HG02588 (cell line): ENCODE data around the gene KCNQ1.

Source experiments
- ATAC-seq: cut with Tn5 transposase; IDR thresholded peaks from one replicate; pipeline ENCODE4 v1.9.1; 2021; ENCODE audit warnings: mild to moderate bottlenecking, moderate library complexity; ENCODE audit not compliant: unreplicated experiment

Gene KCNQ1

DNA sequence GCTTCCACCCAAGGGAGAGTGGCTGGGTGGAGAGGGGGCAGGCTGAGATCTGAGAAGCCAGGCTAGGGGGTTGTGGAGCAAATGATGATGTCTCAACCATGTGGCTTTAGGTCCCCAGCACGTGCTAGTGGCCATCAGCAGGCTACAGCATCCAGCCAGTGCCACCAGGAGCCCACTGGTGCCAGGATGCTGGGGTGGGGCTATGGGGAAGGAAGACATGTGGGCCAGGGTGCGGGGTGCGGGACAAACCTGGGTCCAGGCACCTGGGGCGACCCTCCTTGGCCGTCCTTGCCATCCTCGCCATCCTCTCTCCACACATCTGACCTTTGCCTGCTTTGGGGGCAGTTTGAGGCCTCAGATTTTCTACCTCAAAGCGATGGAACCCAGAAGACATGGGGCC, 104.3 kb downstream of the KCNQ1 start:
- ATAC-seq, result no peak

DNA sequence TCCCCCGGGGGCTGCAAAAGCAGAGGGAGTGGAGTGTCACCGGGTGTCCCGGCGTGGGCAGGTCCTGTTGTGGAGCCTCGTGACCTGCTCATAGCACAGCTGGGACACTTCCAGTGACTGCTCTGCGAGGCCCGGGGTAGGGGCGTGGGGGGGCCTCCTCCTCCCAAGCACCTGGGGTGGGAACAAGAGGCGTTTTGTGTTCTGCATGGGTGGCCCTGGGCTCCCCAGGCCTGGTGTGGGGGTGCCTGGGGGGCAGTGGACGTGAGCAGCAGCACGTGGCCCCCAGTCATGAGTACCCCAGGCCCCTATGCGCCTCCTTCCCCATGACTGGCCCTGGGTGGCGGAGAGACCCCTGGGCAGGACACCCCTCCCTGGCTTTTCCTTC, 104.7 kb downstream of the KCNQ1 start:
- no peak for ATAC-seq

DNA sequence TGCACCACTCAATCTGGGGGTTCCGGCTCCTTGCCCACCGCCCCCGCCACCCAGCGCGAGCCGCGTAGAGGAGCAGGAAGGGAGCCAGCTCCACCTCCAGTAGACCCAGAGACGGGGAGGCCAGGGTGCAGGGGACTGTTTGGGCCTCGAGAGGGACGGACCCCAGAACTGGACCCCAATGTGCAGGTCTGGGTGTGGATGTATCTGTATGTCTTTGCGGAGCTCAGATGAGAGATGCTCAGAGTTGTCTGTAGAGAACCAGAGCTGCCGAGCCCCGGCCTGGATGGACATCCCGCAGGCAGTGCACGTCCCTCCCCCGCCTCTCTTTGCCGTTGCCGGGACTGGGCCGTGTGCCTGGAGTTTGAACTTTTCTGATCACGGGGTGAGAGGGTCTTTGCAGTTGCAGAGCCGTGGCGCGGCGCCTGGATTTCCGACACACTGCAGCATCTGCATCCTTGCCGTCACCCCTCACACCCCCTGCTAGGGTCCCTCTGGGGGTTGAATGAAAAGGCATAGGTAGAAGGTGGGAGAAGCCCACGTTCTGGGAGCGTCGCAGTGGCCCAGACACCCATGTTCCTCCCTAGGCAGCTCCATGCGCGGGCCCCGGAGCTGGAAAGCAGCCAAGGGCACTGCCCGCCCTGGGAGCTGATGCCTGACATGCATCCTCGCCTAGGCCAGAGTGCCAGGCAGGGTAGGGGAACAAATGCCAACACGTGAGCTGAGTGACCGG, 105.2 kb downstream of the KCNQ1 start:
- no peak for ATAC-seq

DNA sequence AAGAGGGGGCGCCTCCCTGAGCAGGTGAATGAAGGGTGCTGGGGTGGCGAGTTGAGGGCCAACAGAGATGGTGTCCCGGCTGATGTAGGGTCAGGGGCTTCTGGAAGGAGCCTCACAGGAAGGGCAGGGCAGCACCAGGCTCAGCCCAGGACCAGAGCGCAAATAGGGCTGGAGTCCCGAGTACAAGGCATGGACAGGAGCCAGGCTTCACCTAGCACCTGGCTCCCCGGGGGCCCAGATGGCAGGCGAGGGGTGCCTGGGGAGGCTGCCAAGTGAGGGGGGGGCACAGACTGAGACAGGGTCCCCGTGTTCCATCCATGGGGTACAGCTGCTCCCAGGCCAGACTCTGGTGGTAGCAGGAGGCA, 105.8 kb downstream of the KCNQ1 start:
- ATAC-seq, result no peak

DNA sequence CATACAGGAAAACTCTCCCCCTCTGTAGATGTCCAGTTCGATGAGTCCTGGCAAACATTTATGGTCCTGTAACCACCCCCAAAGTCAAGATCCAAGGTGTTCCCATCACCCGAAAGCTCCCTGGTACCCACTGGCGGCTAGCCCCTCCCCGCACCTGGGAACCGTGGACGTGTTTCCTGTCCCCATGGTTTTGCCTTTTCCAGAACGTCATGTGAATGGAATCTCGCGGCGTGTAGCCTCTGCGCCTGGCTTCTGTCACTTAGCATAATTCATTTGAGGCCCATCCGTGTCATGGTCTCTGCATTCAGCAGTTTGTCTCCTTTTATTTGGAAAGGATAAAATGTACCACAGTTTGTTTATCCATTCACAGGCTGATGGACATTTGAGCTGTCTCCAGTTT, 106.3 kb downstream of the KCNQ1 start:
- ATAC-seq, result no peak

DNA sequence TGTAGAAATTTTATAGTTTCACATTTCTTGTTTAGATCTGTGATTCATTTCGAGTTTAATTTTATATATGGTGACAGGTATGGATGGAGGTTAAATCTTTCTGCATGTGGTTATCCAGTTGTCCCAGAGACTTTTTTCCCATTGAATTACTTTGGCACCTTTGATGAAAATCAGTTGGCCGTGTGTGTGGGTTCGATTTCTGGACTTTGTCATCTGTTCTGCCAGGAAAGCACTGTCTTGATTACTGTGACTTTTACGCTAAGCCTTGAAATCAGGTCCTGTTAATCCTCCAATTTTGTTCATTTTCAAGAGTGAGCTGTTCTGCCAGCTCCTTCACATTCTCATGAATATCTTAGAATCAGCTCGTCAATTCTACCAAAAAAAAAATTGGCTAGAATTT, 107.4 kb downstream of the KCNQ1 start:
- ATAC-seq, result no peak

GRCh38 chr11:2553198-2553597, 108.4 kb downstream of the KCNQ1 start:
- ATAC-seq, result no peak

DNA sequence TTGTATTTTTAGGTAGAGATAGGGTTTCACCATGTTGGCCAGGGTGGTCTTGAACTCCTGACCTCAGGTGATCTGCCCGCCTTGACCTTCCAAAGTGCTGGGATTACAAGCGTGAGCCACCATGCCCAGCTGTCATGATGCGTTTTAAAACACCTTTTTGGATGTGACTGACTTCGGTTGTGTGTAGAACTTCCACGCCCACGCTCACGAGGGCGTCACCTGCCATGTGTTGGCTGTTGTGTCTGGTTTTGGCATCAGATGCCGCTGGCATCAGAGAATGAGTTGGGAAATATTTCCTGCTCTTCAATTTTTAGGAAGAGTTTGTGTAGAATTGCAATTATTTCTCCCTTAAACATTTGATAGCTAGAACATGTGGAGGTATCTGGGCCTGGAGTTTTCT, 109.1 kb downstream of the KCNQ1 start:
- no peak for ATAC-seq

GRCh38 chr11:2554338-2555207, 109.8 kb downstream of the KCNQ1 start:
- ATAC-seq, result no peak

DNA sequence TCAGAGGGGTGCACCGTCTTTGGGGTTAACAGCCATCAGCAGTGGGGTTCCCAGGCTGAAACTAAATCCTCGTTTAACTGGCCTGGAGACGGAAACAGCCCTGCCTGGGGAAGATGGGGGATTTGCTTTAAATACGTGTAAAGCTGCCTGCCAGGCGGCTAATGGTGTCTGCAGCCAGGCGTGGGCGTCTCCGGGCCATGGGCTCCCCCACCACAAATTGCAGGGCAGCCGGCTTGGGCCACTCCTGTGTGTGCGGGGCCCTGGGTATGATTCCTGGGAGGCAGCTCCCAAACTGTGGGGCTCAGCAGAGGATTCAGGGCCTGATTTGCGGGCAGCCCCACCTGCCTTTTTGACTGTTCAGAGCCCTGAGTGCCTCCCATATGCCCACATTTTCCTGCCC, 110.5 kb downstream of the KCNQ1 start:
- ATAC-seq, result no peak

DNA sequence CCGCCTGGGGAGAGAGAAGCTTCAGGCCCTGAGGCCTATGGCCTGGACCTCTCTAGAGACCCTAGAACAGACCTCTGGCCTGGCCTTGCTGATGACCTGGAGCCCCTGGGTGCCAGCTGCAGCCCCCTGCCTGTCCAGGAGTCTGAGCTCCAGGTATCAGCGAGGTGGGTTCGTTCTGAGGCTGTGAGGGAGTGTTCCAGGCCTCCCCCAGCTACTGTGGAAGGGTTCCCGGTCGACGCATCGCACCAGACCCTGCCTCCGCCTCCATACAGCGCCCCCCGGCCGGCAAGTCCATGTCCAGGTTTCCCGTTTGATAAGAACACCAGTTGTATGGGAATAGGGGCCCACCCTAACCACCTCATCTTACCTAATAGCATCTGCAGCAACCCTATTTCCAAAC, 111.1 kb downstream of the KCNQ1 start:
- no peak for ATAC-seq

DNA sequence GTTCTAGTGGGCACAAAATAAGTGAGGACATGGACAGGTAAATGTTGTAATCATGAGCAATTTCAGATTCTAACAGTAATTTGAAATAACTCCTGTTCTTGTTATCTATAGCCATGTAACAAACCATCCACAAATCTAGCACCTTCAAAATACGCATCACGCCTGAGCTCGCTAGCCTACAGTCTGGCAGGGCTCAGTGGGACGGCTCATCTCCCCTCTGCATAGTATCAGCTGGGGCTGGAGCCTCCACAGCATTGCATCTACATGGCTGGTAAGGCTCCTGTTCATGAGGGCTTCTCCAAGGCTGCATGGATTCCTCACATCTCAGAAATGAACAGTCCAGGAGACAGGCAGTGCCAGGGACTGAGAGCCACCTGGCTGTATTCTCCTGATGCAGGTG, 112.6 kb downstream of the KCNQ1 start:
- no peak for ATAC-seq

- ATAC-seq, result no peak
These were observed 113.6 kb downstream of the KCNQ1 start for GRCh38 chr11:2558397-2558796.

DNA sequence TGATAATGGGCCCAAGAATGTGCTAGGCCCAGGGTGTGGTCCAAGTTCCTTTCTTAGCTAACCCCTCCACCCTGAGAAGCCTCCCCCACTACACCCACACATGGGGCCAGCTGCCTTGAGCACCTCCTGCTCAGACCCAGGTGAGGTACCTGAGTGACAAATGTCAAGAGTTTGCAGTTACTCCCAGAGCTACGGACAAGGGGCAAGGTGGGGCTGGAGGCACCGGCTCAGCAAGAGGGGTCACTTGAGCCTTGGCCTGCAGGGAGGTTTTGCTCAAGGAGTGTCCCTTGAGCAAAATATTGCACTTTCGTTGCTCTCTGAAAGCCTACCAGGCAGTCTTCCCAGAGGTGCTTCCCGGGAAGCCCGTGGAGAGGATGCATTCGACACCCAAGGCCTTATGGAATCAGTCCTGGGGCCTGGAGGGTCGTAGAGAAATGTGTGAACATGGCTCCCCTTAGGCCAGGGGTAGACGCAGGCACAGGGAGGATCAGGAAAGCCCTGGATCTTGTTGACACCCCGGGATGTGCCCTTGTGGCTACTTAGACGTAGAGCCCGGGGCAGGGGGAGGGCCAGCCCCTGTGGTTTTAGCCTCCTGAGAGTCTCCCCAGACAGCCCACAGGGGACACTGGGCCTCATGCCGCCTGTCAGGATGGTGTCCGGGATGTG, 114.2 kb downstream of the KCNQ1 start:
- ATAC-seq, result no peak

DNA sequence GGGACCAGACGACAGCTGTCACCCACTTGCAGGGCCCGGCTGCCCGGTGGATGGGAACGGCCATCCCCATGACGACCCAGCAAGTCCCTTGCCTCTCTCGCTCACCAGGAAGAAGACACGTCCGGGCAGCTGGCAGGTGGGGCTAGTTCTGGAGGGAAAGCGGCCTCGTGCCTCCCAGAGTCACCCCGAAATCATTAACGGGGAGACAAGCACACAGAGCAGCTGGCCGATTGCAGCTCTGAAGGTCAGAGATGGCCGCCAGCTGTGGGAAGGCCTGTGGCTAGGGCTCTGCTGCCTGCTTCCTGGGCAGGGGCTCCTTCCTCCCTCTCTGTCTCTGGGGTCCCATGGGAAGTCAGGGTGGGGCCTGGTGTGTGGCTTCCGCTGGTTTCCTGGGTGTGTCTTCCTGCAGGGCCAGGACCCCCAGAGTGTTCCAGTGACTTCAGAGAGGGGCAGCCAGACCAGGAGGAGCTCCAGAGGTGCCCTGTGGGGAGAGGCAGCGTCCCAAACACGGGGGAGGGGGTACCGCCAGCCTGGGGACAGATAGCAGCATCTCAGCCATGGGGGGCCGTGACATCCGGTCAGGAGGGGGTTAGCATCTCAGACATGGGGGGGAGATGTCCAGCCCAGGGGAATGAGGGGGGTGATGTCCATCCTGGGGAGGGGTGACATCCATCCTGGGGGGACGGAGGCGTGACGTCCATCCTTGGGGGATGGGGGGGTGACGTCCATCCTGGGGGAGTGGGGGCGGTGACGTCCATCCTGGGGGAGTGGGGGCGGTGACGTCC, 114.9 kb downstream of the KCNQ1 start:
- no peak for ATAC-seq

DNA sequence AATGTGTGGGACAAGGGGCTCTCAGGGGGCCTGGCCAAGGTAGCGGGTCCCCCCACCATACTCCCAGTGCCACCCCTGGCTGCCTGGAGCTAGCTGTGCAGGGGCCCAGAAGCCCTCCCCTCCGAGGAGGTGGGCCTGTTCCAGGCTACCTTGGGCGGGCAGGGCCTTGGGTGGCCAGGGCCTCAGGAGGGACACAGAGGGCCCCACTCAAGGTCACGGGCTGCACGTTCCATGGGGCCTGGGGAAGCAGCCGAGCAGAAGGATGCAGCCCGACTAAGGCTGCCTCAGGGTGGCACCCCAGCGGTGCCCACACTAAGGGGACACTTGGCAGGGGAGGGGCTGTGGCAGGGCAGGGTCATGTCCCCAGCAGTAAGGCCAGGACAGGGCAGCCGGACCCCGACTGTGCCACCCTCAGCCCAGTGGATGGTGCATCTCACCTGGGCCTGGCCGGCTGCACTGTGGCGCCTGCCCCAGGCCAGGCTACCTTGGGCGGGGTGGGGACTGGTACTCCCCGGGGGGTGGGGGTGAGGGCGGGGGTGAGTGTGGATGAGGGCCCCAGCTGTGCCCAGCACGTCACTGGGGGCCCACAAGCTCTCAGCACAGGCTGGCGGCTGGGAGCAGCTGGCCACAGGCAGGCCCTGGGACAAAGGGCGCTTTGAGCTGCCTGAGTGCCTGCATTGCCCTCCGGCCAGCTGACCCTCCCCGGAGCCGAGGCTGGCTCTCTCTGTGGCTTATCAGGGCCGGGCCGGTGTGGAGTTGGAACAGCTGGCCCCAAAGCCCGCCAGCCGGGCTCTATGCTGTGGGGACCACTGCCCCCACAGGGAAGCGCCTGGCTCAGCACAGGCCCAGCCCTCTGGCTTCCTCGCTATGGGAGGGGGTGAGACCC, 117.1 kb downstream of the KCNQ1 start:
- no peak for ATAC-seq

GRCh38 chr11:2562890-2563212, 118.0 kb downstream of the KCNQ1 start:
- no peak for ATAC-seq

DNA sequence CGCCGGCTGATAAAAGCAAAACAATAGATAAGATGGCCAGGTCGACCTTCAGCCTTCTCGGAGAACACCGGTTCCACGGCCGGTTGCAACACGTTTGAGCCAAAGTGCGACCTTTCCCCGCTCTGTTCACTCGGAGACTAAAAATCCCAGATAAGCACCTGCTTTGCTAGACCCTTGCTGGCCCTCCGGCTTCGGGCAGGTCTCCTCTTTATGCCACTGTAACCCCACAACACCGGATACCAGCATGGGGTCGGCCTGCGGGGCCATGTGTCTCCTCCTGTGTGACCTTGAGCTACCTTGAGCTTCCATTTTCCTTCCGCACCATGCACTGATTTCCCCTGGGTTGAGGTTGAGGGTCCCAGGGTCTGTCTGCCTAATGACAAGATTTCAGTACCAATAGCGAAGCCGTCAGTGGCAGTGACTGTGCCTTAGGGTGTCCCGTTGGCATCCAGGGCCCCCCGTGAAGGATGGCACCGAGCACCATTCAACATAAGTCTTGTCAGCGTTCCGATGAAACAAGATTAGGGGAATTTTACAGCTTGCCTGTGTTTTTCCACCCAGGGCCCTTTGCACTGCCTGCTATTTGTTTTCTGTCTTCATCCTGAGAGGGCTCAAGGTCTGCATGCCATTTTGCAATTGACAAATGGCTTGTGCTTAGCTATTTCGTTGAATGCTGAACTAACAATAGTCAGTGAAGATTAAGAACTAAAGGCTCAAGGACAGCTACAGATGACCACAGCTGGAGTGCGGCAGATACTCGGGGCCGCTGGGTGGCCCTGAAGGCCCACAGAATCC, 118.6 kb downstream of the KCNQ1 start:
- no peak for ATAC-seq

DNA sequence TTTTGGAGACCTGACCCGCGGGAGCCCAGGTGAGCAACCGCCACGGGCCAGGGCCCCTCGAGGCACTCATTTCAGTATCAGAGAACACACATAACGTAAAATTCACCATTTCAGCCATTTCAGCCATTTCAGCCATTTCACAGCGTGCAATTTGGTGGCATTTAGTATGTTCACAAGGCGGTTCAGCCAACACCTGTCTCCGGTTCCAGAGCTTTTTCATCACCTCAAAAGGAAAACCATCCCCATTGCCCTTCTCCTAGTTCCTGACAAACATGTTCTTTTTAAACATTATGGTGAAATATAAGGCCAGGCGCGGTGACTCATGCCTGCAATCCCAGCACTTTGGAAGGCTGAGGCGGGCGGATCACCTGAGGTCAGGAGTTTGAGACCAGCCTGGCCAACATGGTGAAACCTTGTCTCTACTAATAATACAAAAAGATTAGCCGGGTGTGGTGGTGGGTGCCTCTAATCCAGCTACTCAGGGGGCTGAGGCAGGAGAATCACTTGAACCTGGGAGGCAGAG, 119.3 kb downstream of the KCNQ1 start:
- no peak for ATAC-seq
